ENCODE results near the gene GPR137.

The GPR137 gene

GRCh38 chr11:64263947-64264317 lies 21.7 kb upstream of the GPR137 start:
- no peak for DNase-seq (ENCODE audit: low read depth in 2 of 2)

DNA sequence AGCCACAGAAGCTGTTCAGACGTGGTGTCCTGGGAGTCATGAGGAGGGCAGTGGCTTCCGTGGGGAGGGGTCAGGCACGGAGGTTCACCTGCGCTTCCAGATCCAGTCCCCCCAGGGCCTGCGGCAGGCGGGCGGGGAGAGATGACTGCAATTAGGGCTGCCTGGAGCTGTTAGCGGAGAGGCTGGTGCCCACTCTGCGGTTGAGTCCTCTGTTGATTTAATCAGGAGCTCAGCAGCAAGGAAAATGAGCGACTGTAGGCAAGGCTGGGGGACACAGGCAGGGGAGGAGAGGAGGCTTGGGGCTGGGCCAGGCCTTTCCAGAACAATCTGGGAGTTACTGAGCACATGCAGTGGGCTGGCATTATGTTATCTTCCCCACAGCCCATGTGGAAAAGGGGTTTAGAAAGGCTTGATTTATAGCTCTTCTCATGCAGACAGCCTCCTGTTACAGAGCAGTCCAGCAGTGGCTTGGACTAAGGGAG lies 21.2 kb upstream of the GPR137 start:
- no peak for DNase-seq (ENCODE audit: low read depth in 2 of 2)

DNA sequence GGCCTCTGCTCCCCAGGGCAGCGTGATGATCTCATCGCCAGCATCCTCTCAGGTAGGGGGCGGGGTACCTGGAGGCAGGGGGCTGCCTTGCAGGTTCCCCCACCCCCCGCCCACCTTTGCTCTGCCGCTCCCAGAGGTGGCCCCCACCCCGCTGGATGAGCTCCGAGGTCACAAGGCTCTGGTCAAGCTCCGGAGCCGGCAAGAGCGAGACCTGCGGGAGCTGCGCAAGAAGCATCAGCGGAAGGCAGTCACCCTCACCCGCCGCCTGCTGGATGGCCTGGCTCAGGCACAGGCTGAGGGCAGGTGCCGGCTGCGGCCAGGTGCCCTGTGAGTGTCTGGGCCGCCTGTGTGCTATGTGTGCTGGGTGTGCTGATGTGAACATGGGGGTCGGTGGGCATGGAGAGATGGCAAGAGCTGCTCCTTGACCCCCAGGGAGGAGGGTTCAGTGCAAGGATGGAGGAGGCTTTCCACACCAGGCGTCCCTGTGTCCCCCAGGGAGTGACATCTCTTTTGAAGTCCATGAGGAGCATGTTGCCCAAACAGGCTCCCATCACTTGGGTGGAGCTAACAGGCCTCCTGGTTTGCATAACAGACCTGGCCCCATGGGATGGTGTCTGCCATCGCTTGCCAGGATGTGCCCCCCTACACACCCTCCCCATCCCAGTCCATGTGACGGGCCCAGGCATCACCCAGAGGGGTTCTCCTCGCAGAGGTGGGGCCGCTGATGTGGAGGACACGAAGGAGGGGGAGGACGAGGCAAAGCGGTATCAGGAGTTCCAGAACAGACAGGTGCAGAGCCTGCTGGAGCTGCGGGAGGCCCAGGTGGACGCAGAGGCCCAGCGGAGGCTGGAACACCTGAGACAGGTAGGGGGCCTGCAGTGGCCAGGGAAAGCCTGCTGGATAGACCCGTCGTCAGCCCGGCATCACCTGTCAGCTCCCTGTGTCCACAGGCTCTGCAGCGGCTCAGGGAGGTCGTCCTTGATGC lies 20.2 kb upstream of the GPR137 start:
- no peak for DNase-seq (ENCODE audit: low read depth in 2 of 2)

DNA sequence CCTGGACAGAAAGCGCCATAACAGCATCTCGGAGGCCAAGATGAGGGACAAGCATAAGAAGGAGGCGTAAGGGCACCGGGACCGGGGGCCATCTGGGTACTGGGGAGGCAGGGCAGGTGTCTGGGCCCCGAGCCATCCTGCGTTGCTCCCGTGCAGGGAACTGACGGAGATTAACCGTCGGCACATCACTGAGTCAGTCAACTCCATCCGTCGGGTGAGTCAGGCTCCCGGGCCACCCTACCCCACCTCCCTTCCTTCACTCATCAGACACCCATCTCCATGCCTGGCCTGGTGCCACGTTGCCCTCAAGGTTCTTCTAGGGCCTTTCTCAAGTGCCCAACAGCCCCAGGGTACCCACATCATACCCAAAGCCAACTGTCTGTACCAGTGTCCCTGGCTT lies 19.3 kb upstream of the GPR137 start:
- no peak for DNase-seq (ENCODE audit: low read depth in 2 of 2)

GRCh38 chr11:64267207-64267945 lies 18.3 kb upstream of the GPR137 start:
- no peak for DNase-seq (ENCODE audit: low read depth in 2 of 2)

GRCh38 chr11:64268025-64268892 lies 17.4 kb upstream of the GPR137 start:
- DNase-seq (ENCODE audit: low read depth in 2 of 2), result no peak

DNA sequence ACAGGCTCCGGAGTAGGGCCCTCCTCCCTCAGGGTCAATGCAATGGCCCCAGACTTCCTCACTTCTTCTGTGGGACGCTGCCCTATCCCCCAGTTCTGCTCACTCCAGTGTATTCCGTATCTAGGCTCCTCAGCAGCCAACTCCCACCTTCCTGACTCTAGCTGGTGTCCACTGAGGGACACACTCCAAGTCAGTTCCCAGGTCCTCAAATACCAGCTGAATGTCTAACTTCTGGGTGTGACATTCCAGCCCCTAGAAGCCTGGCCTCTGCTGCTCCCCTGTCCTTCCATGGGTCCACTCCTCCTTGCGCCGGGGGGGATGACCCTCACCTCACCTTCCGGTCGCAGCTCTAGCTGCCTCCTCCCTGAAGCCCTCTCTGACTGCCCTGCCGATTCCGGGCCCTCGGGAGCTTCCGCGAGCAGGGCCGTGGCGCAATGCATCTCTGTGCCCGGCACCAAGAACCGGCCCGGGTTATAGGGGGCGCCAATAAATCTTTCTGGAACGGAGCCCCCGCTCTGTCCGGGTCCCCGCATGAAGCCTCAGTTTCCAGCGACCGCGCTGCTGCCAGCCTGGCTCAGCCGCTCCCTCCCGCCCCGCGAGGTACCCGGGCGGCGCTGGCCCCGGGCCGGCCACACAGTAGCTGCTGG lies 16.6 kb upstream of the GPR137 start:
- DNase-seq (ENCODE audit: low read depth in 2 of 2), result peak in 1 of 2 donors; percentile 45

GRCh38 chr11:64269540-64270220 lies 16.0 kb upstream of the GPR137 start:
- peak; percentile 94 to 98 for DNase-seq (ENCODE audit: low read depth in 2 of 2)

DNA sequence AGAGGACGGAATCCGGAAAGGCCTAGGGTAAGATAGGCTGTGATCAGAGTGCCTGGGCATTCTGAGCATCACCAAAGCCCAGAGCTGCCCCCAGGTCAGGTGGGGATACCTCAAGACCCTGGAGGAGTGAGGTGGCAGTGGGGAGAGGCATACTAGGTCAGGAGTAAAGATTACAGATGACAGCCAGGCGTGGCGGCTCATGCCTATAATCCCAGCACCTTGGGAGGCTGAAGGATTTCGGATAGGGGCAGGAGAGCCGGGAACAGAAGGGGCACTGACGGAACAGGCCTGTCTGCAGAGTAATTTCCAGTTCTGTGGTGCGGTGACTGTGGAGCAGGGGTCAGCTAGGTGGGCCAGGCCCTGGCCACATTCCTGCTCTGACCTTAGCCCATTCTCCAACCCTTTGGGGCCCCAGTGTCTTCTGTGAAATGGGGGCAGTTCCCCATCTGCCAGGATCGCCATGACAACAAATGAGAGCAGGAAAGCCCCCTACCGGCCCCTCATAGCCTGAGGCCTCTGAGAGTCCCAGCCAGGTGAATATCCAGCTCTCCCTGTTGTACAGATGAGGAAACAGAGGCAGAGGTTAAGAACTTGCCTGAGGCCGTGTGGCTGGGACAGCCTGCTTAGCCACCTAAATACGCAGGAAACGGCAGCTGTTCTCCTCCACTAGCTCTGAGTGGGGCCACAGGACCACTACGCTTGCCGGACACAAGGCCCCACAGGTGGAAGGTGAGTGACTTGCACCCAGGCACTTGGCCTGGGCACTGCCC lies 10.4 kb upstream of the GPR137 start:
- no peak for DNase-seq (ENCODE audit: low read depth in 2 of 2)

DNA sequence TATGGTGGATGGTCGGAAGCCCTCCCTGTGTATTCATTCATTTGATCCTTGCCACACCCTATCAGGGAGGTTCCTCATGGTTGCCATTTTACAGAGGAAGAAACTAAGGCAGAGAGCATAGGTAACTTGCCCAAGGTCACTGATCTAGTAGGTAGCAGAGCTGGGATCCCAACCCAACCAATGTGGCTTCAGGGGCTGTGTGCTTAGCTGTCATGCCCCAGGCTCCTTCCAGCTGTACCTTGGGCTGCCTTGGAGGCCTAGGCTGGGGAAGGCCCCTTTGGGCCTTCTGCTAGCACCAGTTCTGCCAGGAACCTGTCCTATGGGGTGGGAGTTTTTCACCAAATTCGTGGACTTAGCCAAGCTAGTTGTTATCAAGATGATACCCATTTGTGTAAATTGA lies 9.8 kb upstream of the GPR137 start:
- no peak for DNase-seq (ENCODE audit: low read depth in 2 of 2)

GRCh38 chr11:64276653-64277431 lies 8.8 kb upstream of the GPR137 start:
- no peak for DNase-seq (ENCODE audit: low read depth in 2 of 2)

GRCh38 chr11:64278576-64279190 lies 7.0 kb upstream of the GPR137 start:
- DNase-seq (ENCODE audit: low read depth in 2 of 2), result no peak

DNA sequence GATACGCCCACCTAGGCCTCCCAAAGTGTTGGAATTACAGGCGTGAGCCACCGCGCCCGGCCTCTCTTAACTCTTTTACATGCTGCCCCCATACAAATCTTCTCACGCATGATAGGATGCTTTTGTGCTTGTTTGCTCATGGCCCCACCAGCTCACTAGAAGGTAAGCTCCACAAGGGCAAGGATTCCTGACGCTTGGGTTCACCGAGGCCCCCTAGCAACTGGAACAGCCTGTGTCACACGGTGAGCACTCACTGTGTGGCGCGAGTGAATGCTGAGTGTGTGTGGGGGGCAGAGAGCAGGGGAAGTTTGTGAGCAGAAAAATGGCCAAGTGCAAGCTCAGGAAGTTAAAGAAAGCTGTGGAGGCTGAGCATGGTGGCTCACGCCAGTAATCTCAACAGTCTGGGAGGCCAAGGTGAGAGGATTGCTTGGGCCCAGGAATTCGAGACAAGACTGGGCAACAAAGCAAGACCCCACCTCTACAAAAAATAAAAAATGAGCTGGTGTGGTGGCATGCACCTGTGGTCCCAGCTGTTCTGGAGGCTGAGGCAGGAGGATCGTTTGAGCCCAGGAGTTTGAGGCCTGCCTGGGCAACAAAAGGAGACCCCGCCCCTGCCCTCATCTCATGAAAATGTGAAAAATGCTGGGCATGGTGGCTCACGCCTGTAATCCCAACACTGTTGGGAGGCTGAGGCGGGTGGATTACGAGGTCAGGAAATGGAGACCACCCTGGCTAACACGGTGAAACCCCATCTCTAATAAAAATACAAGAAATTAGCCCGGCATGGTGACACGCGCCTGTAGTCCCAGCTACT lies 3.5 kb upstream of the GPR137 start:
- no peak for DNase-seq (ENCODE audit: low read depth in 2 of 2)

DNA sequence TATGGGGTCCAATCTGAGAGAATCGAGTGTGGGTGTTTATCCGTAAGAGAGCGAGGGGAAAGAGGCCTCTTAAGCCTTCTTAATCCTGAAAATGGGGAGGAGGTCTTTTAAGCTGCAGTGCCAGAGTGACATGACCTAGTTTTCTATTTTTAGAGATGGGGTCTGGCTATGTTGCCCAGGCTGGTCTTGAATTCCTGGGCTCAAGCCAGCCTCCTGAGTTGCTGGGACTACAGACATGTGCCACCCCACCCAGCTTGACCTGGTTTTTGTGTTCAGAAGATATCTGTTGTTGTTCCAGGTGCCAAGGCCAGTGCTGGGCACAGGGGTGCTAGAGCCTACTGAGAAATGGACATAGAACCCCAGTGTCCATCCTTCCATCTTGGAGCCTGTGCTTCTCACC lies 2.6 kb upstream of the GPR137 start:
- no peak for DNase-seq (ENCODE audit: low read depth in 2 of 2)

GRCh38 chr11:64284048-64284961 lies 1.3 kb upstream of the GPR137 start, which contains the start of gene BAD:
Gene BAD, minus strand, starts transcription at chr11:64284665. Its CDS starts 297 bp downstream, at chr11:64284368.
- DNase-seq (ENCODE audit: low read depth in 2 of 2), result peak; percentile 86 to 91
